NCI-H2196 (cell line): ENCODE results near the gene PCDHA1.
"Not testable (repeated sequence)": the region's sequence is repeated elsewhere in the genome, so short reads cannot be mapped to it uniquely, and the experiment has no call there.

ENCODE experiments used
- DNase-seq: peaks from one replicate; lab custom pipeline; 2025; ENCODE audit not compliant: unreplicated experiment; lab: John Stamatoyannopoulos, UW

The PCDHA1 gene

GRCh38 chr5:140808241-140808888 lies 22.4 kb downstream of the PCDHA1 start:
- DNase-seq: not testable (repeated sequence)

- no peak for DNase-seq
Measured at GRCh38 chr5:140808889-140809291, 22.9 kb downstream of the PCDHA1 start.

- DNase-seq: no peak
Measured at GRCh38 chr5:140821375-140822280, 35.7 kb downstream of the PCDHA1 start, which contains the start of gene PCDHA5. Gene PCDHA5, plus strand, starts transcription at chr5:140821613.

GRCh38 chr5:140822281-140822629 lies 36.3 kb downstream of the PCDHA1 start:
- DNase-seq: no peak

DNA sequence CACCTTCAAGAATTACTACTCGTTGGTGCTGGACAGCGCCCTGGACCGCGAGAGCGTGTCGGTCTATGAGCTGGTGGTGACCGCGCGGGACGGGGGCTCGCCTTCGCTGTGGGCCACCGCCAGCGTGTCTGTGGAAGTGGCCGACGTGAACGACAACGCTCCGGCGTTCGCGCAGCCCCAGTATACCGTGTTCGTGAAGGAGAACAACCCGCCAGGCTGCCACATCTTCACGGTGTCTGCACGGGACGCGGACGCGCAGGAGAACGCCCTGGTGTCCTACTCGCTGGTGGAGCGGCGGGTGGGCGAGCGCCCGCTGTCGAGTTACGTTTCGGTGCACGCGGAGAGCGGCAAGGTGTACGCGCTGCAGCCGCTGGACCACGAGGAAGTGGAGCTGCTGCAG lies 37.0 kb downstream of the PCDHA1 start:
- DNase-seq: not testable (repeated sequence)

- DNase-seq: no peak
Measured at GRCh38 chr5:140823475-140823874, 37.5 kb downstream of the PCDHA1 start.

- DNase-seq: no peak
Measured at GRCh38 chr5:140827704-140828361, 41.9 kb downstream of the PCDHA1 start, which contains the start of gene PCDHA6. Gene PCDHA6, plus strand, starts transcription at chr5:140827960. Its CDS starts 132 bp downstream, at chr5:140828092.

- DNase-seq: no peak
Measured at GRCh38 chr5:140828362-140828737, 42.4 kb downstream of the PCDHA1 start.

DNA sequence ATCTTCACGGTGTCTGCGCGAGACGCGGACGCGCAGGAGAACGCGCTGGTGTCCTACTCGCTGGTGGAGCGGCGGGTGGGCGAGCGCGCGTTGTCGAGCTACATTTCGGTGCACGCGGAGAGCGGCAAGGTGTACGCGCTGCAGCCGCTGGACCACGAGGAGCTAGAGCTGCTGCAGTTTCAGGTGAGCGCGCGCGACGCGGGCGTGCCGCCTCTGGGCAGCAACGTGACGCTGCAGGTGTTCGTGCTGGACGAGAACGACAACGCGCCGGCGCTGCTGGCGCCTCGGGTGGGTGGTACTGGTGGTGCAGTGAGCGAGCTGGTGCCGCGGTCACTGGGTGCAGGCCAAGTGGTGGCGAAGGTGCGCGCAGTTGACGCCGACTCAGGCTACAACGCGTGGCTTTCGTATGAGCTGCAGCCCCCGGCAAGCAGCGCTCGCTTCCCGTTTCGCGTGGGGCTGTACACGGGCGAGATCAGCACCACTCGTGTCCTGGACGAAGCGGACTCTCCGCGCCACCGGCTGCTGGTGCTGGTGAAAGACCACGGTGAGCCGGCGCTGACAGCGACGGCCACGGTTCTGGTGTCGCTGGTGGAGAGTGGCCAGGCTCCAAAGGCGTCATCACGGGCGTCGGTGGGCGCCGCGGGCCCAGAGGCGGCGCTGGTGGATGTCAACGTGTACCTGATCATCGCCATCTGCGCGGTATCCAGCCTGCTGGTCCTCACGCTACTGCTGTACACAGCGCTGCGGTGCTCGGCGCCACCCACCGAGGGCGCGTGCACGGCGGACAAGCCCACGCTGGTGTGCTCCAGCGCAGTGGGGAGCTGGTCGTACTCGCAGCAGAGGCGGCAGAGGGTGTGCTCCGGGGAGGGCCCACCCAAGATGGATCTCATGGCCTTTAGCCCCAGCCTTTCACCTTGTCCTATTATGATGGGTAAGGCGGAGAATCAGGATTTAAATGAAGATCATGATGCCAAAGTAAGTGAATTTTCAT lies 43.9 kb downstream of the PCDHA1 start:
- DNase-seq: not testable (repeated sequence)

DNA sequence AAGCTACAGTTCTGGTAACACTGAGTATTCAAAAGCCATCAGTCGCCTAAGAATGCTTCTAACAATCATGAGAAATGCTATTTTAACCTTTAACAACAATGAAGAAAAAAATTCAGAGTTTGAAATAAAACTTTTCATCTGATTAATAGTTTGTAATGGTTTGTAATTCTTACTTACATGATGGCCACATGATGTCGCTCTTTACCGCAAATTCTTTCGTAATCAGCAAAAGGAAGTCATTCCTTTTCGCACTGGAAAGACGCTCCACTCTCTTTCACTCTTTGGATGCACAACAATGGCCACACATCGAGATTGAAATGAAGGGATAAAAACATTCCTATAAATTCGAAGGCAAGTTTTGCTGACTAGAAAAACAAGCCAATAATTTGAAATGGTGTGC lies 48.1 kb downstream of the PCDHA1 start, which contains the start of gene PCDHA7:
PCDHA7 (plus strand) TSS at position 277 of the 400 bp plus-strand sequence; CDS start at position 392, 115 bp downstream.
- no peak for DNase-seq

- not testable (repeated sequence) for DNase-seq
Measured at GRCh38 chr5:140834439-140835008, 48.6 kb downstream of the PCDHA1 start.

DNA sequence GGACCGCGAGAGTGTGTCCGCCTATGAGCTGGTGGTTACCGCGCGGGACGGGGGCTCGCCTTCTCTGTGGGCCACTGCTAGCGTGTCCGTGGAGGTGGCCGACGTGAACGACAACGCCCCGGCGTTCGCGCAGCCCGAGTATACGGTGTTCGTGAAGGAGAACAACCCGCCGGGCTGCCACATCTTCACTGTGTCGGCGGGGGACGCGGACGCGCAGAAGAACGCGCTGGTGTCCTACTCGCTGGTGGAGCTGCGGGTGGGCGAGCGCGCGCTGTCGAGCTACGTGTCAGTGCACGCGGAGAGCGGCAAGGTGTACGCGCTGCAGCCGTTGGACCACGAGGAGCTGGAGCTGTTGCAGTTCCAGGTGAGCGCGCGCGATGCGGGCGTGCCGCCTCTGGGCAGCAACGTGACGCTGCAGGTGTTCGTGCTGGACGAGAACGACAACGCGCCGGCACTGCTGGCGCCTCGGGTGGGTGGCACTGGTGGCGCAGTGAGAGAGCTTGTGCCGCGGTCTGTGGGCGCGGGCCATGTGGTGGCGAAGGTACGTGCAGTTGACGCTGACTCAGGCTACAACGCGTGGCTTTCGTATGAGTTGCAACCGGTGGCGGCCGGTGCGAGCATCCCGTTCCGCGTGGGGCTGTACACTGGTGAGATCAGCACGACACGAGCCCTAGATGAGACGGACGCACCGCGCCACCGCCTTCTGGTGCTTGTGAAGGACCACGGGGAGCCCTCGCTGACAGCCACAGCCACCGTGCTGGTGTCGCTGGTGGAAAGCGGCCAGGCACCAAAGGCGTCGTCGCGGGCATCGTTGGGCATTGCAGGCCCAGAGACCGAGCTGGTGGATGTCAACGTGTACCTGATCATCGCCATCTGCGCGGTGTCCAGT lies 49.9 kb downstream of the PCDHA1 start:
- no peak for DNase-seq

DNA sequence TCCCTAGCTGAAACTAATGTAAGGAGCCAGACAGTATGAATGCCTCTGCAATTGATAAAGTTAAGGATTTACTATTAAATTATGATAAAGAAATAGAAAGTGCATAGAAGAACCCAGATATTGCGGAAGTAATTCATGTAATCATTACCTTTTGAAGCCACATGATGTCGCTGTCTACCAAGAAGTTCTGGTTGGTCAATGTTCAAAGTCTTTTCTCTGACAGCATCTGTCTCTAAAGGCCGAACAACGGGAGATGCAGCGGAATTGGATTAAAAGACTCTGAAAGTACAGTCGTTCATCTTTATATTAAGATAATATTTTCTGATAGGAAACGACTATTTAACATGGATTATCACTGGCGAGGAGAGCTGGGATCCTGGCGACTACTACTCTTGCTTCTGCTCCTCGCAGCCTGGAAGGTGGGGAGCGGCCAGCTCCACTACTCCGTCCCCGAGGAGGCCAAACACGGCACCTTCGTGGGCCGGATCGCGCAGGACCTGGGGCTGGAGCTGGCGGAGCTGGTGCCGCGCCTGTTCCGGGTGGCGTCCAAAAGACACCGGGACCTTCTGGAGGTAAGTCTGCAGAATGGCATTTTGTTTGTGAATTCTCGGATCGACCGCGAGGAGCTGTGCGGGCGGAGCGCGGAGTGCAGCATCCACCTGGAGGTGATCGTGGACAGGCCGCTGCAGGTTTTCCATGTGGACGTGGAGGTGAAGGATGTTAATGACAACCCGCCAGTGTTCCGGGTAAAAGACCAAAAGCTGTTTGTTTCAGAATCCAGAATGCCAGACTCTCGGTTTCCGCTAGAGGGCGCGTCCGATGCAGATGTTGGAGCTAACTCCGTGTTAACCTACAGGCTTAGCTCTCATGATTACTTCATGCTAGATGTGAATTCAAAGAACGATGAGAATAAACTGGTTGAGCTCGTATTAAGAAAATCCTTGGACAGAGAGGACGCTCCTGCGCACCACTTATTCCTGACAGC lies 55.3 kb downstream of the PCDHA1 start, which contains the start of gene PCDHA8:
PCDHA8 (plus strand) TSS at position 210 of the 985 bp plus-strand sequence; CDS start at position 345, 135 bp downstream.
- DNase-seq: peak; percentile 35

DNA sequence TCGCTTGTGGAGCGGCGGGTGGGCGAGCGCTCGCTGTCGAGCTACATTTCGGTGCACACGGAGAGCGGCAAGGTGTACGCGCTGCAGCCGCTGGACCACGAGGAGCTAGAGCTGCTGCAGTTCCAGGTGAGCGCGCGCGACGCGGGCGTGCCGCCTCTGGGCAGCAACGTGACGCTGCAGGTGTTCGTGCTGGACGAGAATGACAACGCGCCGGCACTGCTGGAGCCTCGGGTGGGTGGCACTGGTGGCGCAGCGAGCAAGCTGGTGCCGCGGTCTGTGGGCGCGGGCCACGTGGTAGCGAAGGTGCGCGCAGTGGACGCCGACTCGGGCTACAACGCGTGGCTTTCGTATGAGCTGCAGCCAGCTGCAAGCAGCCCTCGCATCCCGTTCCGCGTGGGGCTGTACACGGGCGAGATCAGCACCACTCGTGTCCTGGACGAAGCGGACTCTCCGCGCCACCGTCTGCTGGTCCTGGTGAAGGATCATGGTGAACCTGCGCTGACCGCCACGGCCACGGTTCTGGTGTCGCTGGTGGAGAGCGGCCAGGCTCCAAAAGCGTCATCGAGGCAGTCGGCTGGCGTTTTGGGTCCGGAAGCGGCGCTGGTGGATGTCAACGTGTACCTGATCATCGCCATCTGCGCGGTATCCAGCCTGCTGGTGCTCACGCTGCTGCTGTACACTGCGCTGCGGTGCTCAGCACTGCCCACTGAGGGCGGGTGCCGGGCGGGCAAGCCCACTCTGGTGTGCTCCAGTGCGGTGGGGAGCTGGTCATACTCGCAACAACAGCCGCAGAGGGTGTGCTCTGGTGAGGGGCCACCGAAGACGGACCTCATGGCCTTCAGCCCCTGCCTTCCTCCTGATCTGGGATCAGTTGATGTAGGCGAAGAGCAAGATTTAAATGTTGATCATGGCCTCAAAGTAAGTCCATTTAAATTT lies 57.1 kb downstream of the PCDHA1 start:
- no peak for DNase-seq

- DNase-seq: not testable (repeated sequence)
Measured at GRCh38 chr5:140848139-140849102, 62.5 kb downstream of the PCDHA1 start, which contains the start of gene PCDHA9. Gene PCDHA9, plus strand, starts transcription at chr5:140848382. Its CDS starts 114 bp downstream, at chr5:140848496.
